Upper lobe of left lung (tissue), 6 donors: ENCODE data around the gene CAMK2N1. TPM values are rescaled to one million over a fixed set of nuclear protein-coding genes. Genes with fewer than 3 reads are reported as not detected.
"Not testable (repeated sequence)": the region's sequence is repeated elsewhere in the genome, so short reads cannot be mapped to it uniquely, and the experiment has no call there.

Experiments used
- ATAC-seq, 2 donors: fragments of 200-7000 bp; cut with Tn5 transposase; one replicate each; pipeline ENCODE4 v1.9.1; 2022; ENCODE audit warnings: mild to moderate bottlenecking in 2 of 2, moderate library complexity in 2 of 2; ENCODE audit not compliant: low FRiP score in 2 of 2
- DNase-seq, 2 donors: peaks; one replicate each; pipeline ENCODE4 v3.0.0-alpha.2; 2019 to 2020
- H3K27ac ChIP-seq, 4 donors: fragments of 200-600 bp; sonication (generic); one replicate each; pipeline ENCODE4 v1.5.1; 2016 to 2019
- H3K27me3 ChIP-seq, 4 donors: fragments of 200-600 bp; sonication (generic); one replicate each; pipeline ENCODE4 v1.5.1; 2017 to 2019
- H3K36me3 ChIP-seq, 4 donors: fragments of 200-600 bp; sonication (generic); one replicate each; pipeline ENCODE4 v1.5.1; 2016 to 2019
- H3K4me1 ChIP-seq, 4 donors: fragments of 200-600 bp; sonication (generic); one replicate each; pipeline ENCODE4 v1.5.1; 2018 to 2019
- H3K4me3 ChIP-seq, 4 donors: fragments of 200-600 bp; sonication (generic); one replicate each; pipeline ENCODE4 v1.5.1; 2017 to 2019; ENCODE audit warnings: mild to moderate bottlenecking in 2 of 4, moderate library complexity in 1 of 4
- H3K9me3 ChIP-seq, 4 donors: fragments of 200-600 bp; sonication (generic); one replicate each; pipeline ENCODE4 v1.5.1; 2018 to 2019
- EP300 ChIP-seq, 4 donors: sonication (generic); formaldehyde crosslinking; IDR thresholded peaks; one replicate each; pipeline ENCODE4 v1.5.1; 2017; ENCODE audit warnings: antibody characterized with exemption in 4 of 4, control low read depth in 2 of 4
- POLR2A ChIP-seq, 4 donors: fragments of 450-650 bp; IDR thresholded peaks; one replicate each; pipeline ENCODE4 v1.5.1; 2016 to 2017; ENCODE audit warnings: antibody characterized with exemption in 4 of 4, mild to moderate bottlenecking in 2 of 4
- POLR2AphosphoS5 ChIP-seq, 2 donors: sonication (generic); formaldehyde crosslinking; IDR thresholded peaks; one replicate each; pipeline ENCODE4 v1.5.1; 2017; ENCODE audit warnings: antibody characterized with exemption in 2 of 2
- WGBS, 2 donors: methylation state at CpG; one replicate each; pipeline ENCODE4 v1.1.5; 2017 to 2018; 5-methylcytosine and 5-hydroxymethylcytosine counted together
- total RNA-seq, 6 donors: library from RNA; depleted of rRNA in 4 of 6; stranded (reverse); fragments of >200 nt in 4 of 6; gene quantifications; one replicate each; pipeline versions ENCODE4 v1.1.0 to v1.2.1, GENCODE V29; 2016 to 2021
- TF ChIP-seq, protein P1 (sequence below), 6 experiments: fragments of 450-650 bp in 4 of 6; fragments of 200-600 bp in 2 of 6; sonication (generic) in 2 of 6; IDR thresholded peaks; one replicate each; pipeline ENCODE4 v1.5.1; 2016 to 2019; ENCODE audit warnings: antibody characterized with exemption in 6 of 6
- donor health status: DM: no; HTN: no; CAD: no; lungs with moderate emphysema.
- donor health status: DM: no; HTN: yes; CAD: no; lungs with severe emphysema.

The CAMK2N1 gene
- total RNA-seq, 6 donors from 2014 or later, result 18.4 to 63.9 (median 28.1) TPM

DNA sequence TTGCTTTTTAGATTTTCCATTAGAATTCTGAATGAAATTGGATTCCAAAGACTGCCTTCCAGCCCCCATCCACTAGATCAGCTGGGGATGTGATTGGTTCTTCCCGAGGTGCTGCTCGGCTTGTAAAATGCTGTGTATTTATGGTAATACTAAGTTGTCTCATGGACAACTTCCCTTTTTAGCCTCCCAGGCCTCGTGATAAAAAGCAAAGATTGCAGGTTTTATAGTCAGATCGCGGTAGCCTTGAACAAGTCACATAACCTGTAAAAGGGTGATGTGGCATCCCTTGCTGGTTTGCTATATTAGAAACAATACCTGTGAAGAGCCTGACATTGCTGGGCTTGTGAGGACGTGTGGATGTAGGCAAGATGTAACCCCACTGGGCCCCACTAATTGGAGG, 11.5 kb upstream of the CAMK2N1 start:
- peaks cover 18 to 24% (median 21%) of the 10 kb centered on the region in 4 donors for H3K4me1 ChIP-seq
- TF ChIP-seq POLR2AphosphoS5 (IDR thresholded peaks at IDR 0.05) (no peak), POLR2A (IDR thresholded peaks at IDR 0.05) (no peak), EP300 (IDR thresholded peaks at IDR 0.05) (no peak)
- TF ChIP-seq, protein P1, sequence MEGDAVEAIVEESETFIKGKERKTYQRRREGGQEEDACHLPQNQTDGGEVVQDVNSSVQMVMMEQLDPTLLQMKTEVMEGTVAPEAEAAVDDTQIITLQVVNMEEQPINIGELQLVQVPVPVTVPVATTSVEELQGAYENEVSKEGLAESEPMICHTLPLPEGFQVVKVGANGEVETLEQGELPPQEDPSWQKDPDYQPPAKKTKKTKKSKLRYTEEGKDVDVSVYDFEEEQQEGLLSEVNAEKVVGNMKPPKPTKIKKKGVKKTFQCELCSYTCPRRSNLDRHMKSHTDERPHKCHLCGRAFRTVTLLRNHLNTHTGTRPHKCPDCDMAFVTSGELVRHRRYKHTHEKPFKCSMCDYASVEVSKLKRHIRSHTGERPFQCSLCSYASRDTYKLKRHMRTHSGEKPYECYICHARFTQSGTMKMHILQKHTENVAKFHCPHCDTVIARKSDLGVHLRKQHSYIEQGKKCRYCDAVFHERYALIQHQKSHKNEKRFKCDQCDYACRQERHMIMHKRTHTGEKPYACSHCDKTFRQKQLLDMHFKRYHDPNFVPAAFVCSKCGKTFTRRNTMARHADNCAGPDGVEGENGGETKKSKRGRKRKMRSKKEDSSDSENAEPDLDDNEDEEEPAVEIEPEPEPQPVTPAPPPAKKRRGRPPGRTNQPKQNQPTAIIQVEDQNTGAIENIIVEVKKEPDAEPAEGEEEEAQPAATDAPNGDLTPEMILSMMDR (IDR thresholded peaks at IDR 0.05), result no peak
- 62 to 82% methylated on average over 6 of the region's 6 CpGs for WGBS, 2 donors
- no peak overlapping the region for H3K27ac ChIP-seq
- peaks cover 31 to 58% (median 44%) of the 10 kb centered on the region in 4 donors for H3K36me3 ChIP-seq
- H3K4me3 ChIP-seq, result no peak overlapping the region
- no peaks in the 10 kb centered on the region for H3K9me3 ChIP-seq
- no peak for ATAC-seq
- DNase-seq, result no peak
- no peaks in the 10 kb centered on the region for H3K27me3 ChIP-seq

DNA sequence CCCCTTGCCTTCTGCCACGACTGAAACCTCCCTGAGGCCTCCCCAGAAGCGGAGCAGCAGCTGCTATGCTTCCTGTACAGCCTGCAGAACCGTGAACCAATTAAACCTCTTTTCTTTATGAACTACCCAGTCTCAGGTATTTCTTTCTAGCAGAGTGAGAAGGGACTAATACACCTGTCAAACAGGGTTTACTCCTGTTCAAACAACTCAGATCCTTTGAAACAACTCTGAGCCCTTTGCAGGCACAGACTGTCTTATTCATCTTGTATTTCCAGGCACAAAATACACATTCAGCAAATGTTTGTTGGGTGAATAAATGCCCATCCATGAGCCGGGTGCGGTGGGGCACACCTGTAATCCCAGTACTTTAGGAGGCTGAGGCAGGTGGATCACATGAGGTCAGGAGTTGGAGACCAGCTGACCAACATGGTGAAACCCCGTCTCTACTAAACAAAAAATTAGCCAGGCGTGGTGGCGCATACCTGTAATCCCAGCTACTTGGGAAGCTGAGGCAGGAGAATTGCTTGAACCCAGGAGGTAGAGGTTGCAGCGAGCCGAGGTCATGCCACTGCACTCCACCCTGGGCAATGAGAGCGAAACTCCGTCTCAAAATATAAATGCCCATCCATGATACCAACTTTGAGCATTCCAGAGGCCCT, 10.8 kb upstream of the CAMK2N1 start:
- H3K27ac ChIP-seq, H3K9me3 ChIP-seq, ATAC-seq, H3K27me3 ChIP-seq, H3K4me3 ChIP-seq, DNase-seq: not testable (repeated sequence)
- H3K4me1 ChIP-seq, result peaks cover 18 to 24% (median 21%) of the 10 kb centered on the region in 4 donors
- 90 to 94% methylated on average over 12 of the region's 12 CpGs for WGBS, 2 donors
- peaks cover 28 to 51% (median 37%) of the 10 kb centered on the region in 4 donors for H3K36me3 ChIP-seq

DNA sequence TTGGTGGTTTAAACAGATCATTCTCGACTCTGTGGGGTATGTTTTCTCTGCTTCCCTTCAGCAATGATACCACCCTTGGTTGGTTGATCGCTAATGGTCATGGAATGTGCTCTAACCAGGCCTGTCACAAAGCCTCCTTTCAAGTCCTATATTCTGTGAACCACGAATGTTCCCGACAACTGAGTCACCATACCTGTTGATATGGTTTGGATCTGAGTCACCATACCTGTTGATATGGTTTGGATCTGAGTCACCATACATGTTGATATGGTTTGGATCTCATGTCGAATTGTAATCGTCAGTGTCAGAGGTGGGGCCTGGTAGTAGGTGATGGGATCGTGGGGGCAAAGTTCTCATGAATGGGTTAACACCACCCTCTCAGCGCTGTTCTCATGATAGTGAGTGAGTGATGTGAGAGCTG, 10.2 kb upstream of the CAMK2N1 start:
- no peaks in the 10 kb centered on the region for H3K27me3 ChIP-seq
- peaks cover 24 to 45% (median 31%) of the 10 kb centered on the region in 4 donors for H3K36me3 ChIP-seq
- no peak overlapping the region for H3K4me3 ChIP-seq
- H3K4me1 ChIP-seq, result peaks cover 18 to 24% (median 21%) of the 10 kb centered on the region in 4 donors
- no peak for ATAC-seq
- WGBS, 2 donors, result 79 to 91% methylated on average over 8 of the region's 8 CpGs
- TF ChIP-seq, protein P1 (IDR thresholded peaks at IDR 0.05), result no peak
- no peak for TF ChIP-seq POLR2AphosphoS5 (IDR thresholded peaks at IDR 0.05)
- no peak for TF ChIP-seq EP300 (IDR thresholded peaks at IDR 0.05)
- TF ChIP-seq POLR2A (IDR thresholded peaks at IDR 0.05), result no peak
- H3K9me3 ChIP-seq, result no peaks in the 10 kb centered on the region
- DNase-seq, result no peak
- no peak overlapping the region for H3K27ac ChIP-seq

- Histone ChIP-seq H3K27me3 (no peaks in the 10 kb centered on the region), H3K9me3 (no peaks in the 10 kb centered on the region), H3K36me3 (peaks cover 18 to 39% (median 25%) of the 10 kb centered on the region in 4 donors), H3K27ac (no peak overlapping the region), H3K4me1 (peaks cover 18 to 24% (median 21%) of the 10 kb centered on the region in 4 donors), H3K4me3 (no peak overlapping the region)
- ATAC-seq (no peak), DNase-seq (no peak)
- WGBS, 2 donors, result 100% methylated on average over 1 of the region's 1 CpG
- TF ChIP-seq, protein P1 (IDR thresholded peaks at IDR 0.05), result no peak
These were observed 9.7 kb upstream of the CAMK2N1 start for GRCh38 chr1:20495661-20496060.

DNA sequence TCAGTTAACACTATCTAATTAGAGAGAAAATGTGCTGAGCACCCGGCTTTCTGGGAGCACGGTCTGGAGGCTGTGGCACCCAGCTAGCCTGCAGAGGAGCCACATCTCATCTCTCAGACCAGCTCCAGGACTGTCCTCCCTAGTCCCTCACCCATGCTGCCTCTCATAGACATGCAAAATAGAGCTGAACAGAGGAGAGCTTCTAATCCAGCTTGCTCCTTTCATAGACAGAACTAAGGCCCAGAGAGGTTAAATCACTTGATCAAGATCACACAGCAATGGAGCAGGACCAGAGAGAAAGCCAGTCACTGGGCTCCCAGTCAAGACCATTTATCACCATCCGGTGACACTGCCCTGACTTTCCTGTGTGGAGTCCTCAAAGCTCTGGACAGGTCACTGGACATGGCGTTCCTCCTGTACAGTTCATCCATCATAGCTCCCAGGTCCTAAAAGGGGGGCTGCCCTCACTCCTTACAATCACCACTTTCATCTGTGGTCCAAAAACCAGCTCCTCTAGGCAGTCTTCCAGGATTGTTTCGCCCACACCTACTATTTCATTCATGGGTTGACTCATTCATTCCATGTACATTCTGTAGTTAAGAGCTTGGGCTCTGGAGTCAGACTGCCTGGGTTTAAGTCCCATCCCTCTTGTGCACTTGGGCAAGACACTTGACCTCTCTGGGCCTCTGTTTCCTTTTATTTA, 8.8 kb upstream of the CAMK2N1 start:
- peak; percentile 13 to 73 for ATAC-seq
- H3K4me3 ChIP-seq, result no peak overlapping the region
- peak overlapping the region in 1 of 4 donors; percentile 57 for H3K27ac ChIP-seq
- H3K27me3 ChIP-seq, result no peaks in the 10 kb centered on the region
- peaks cover 18 to 24% (median 21%) of the 10 kb centered on the region in 4 donors for H3K4me1 ChIP-seq
- 61 to 62% methylated on average over 5 of the region's 5 CpGs for WGBS, 2 donors
- DNase-seq, result no peak
- TF ChIP-seq POLR2A (IDR thresholded peaks at IDR 0.05) (no peak), EP300 (IDR thresholded peaks at IDR 0.05) (no peak), POLR2AphosphoS5 (IDR thresholded peaks at IDR 0.05) (no peak)
- TF ChIP-seq, protein P1 (IDR thresholded peaks at IDR 0.05), result no peak
- peaks cover 10 to 30% (median 16%) of the 10 kb centered on the region in 4 donors for H3K36me3 ChIP-seq
- no peaks in the 10 kb centered on the region for H3K9me3 ChIP-seq
